Spleen (tissue), 7 donors: Measurements from ENCODE around the gene MRPS34.

ENCODE experiments used
- POLR2A ChIP-seq, 3 donors: fragments of 450-650 bp; IDR thresholded peaks; one replicate each; pipeline ENCODE4 v1.5.1; 2017; ENCODE audit warnings: antibody characterized with exemption in 3 of 3, mild to moderate bottlenecking in 1 of 3
- POLR2AphosphoS5 ChIP-seq, 3 donors: sonication (generic); formaldehyde crosslinking; IDR thresholded peaks; one replicate each; pipeline ENCODE4 v1.5.1; 2017; ENCODE audit warnings: antibody characterized with exemption in 3 of 3
- TF ChIP-seq, protein P1 (sequence below), 11 experiments: fragments of 200-600 bp in 7 of 11; fragments of 450-650 bp in 4 of 11; sonication (generic) in 4 of 11; IDR thresholded peaks in 8 of 11; conservative IDR thresholded peaks in 3 of 11; 1 replicate in 7 of 11; 2 replicates in 4 of 11; pipeline versions ENCODE4 v1.4.0 to v1.8.0; 2016 to 2021; ENCODE audit warnings: antibody characterized with exemption in 11 of 11, inconsistent platforms in 4 of 11, mild to moderate bottlenecking in 1 of 11
- donor health status: DM: no; HTN: no; CAD: no; lungs with moderate emphysema.
- donor health status: DM: no; HTN: no; CAD: no.
- donor health status: DM: no; HTN: no; CAD: no.

DNA sequence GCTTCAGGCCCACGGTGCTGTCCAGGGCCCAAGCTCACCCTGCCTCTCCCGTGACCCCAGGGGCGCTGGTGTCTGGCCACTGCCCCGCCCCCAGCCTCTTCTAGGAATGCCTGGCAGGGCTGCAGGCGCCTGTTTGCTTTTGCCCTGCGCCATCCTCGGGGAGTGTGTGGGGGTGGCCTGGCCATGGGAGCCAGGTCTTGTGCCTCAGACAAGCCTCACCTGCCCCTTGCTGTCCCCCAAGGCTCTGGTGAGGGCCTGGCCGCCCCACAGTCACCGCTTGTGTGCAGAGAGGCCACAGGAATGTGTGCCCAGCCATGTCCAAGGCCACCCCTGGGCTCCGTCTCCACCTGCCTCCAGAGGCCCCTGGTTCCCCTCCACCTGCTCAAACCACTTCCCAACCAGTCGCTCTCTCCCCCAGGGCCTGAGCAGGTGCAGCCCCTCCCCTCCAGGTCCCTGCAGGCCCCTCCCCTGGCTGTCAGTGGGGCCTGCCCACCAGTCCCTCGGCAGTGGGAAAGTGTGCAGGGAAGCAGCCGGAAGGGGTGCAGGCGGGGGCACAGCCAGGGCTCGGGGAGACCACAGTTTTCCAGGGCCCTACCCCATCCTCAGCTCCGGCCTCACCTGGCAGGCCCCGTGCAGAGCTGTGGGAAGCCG, 21.4 kb upstream of the MRPS34 start:
- TF ChIP-seq, protein P1, sequence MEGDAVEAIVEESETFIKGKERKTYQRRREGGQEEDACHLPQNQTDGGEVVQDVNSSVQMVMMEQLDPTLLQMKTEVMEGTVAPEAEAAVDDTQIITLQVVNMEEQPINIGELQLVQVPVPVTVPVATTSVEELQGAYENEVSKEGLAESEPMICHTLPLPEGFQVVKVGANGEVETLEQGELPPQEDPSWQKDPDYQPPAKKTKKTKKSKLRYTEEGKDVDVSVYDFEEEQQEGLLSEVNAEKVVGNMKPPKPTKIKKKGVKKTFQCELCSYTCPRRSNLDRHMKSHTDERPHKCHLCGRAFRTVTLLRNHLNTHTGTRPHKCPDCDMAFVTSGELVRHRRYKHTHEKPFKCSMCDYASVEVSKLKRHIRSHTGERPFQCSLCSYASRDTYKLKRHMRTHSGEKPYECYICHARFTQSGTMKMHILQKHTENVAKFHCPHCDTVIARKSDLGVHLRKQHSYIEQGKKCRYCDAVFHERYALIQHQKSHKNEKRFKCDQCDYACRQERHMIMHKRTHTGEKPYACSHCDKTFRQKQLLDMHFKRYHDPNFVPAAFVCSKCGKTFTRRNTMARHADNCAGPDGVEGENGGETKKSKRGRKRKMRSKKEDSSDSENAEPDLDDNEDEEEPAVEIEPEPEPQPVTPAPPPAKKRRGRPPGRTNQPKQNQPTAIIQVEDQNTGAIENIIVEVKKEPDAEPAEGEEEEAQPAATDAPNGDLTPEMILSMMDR (IDR thresholded peaks at IDR 0.05 in 8 of 11, conservative IDR thresholded peaks at IDR 0.05 in 3 of 11): no peak
- TF ChIP-seq POLR2A (IDR thresholded peaks at IDR 0.05): no peak
- no peak for TF ChIP-seq POLR2AphosphoS5 (IDR thresholded peaks at IDR 0.05)
